ENCODE results near the gene ZNF500. TPM values are rescaled to one million over a fixed set of nuclear protein-coding genes. Genes with fewer than 3 reads are reported as not detected.

Gene ZNF500
- polyA plus RNA-seq, 2 of the 4 experiments (the other 2 are of a cell fraction), result 4.6 to 6.7 TPM

DNA sequence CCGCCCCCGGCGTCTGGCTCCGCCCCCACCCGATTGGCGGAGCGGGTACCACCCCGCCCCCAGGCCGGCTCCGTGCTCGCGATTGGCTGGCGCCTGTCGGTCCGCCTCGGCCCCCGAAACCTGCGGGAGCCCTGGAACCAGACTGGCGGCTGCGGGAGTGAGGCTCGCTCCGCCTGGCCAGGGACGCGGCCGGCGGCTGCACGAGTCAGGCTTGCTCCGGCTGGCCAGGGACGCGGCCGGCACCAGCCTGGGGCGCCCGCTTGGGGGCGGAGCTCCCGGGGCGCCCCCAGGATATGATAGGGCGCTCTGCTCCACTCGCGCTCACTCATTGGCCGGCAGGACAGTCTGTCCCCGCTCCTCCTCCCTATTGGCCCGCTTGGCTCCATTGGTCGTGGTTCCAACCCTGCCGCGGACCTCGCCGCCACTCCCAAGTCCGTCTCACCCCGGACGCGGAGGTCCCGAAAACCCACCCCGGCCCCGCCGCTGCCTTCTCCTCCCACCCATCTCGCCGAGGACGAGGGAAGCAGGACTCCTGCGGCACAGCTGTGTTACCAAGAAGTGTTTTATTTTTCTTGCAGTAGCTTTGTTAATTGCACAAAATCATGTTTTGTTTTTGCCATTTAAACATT is 35.8 kb upstream of the ZNF500 start:
- 3% methylated on average over 30 of the region's 59 CpGs for WGBS (ENCODE audit: missing lambda C conversion rate)
- DNase-seq (ENCODE audit: low read depth in 1 of 2, low spot score in 1 of 2) (peak; percentile 91 to 98), ATAC-seq (peak; percentile 91 to 97), FAIRE-seq (no peak)
- Histone ChIP-seq H3K4me3 (peak overlapping the region; percentile 75), H3K9me3 (no peaks in the 10 kb centered on the region), H3K4me1 (peaks cover 17% of the 10 kb centered on the region), H3K4me2 (peak overlapping the region; percentile 100), H3K27ac (peak overlapping the region; percentile 72 to 94)
- CTCF ChIA-PET, result interaction anchor here (0.8 to 2.7 kb wide), 4 partner anchors 9 to 153 kb away, joined by 3 to 8 read pairs (median 4); no protein-coding TSS in a partner anchor
- POLR2A ChIA-PET, result interaction anchor here (0.5 to 1.5 kb wide), 10 partner anchors 17 to 830 kb away, joined by 3 to 4 read pairs (median 3); partner anchors contain the start of gene DNAAF8
- TF ChIP-seq, protein P1, sequence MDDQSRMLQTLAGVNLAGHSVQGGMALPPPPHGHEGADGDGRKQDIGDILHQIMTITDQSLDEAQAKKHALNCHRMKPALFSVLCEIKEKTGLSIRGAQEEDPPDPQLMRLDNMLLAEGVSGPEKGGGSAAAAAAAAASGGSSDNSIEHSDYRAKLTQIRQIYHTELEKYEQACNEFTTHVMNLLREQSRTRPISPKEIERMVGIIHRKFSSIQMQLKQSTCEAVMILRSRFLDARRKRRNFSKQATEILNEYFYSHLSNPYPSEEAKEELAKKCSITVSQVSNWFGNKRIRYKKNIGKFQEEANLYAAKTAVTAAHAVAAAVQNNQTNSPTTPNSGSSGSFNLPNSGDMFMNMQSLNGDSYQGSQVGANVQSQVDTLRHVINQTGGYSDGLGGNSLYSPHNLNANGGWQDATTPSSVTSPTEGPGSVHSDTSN (IDR thresholded peaks at IDR 0.05), result peak; percentile 95
- TF ChIP-seq EHMT2 (IDR thresholded peaks at IDR 0.05; ENCODE audit: low read depth) (no peak), JUN (IDR thresholded peaks at IDR 0.05) (peak in 1 of 2 experiments; percentile 24; a peak in 2 of 5 replicates), ESRRA (IDR thresholded peaks at IDR 0.05; ENCODE audit: borderline replicate concordance, low read length) (no peak), EP300 (IDR thresholded peaks at IDR 0.05) (no peak), GATA3 (IDR thresholded peaks at IDR 0.05; ENCODE audit: borderline replicate concordance) (0 out of 2 replicates have a peak, but pooled peaks have one; percentile 6)

DNA sequence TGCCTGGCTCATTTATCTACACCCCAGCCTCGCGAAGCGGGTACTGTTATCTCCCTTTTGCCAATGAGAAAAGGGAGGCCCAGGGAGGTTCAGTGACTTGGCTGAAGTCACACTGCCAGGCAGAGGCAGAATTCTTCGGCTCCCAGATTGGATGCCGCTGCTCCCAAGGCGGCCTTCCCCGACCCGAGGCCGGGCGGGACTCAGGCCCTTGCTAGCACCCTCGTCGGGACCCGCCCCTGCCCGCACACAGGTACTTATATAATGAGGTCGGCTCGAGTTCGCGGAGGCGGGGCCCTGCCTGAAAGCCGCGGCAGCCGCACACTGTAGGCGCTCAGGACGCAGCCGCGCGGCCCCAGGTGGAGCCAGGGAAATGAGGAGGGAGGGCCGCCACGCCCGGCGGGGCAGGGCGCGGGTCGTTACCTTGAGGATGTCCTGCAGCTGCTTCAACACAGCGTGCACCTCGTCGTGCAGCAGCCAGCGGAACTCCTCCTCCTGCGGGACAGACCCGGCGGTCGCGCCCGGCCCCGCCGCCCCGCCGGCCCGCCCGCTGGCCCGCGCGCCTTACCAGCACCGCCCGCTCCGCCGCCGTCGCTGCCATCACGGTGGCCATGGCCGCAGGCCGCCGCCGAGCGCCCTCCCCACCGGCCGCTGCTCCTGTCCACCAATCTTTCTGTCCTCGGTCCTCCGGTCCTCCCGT is 35.1 kb upstream of the ZNF500 start, which contains the start of gene ROGDI:
Gene ROGDI, minus strand, starts transcription at position 672 of the 697 bp plus-strand sequence. Its CDS starts 62 bp downstream, at position 610.
- ChIA-PET CTCF (interaction anchor here (0.9 to 2.7 kb wide), 4 partner anchors 9 to 154 kb away, joined by 3 to 8 read pairs (median 6); no protein-coding TSS in a partner anchor), POLR2A (interaction anchor here (0.5 to 1.5 kb wide), 7 partner anchors 17 to 830 kb away, joined by 3 to 4 read pairs (median 3); partner anchors contain the start of gene DNAAF8)
- peak within 1 kb of the TSS; percentile 75 for H3K4me3 ChIP-seq
- peak within 1 kb of the TSS; percentile 72 to 94 for H3K27ac ChIP-seq
- TF ChIP-seq MYC (IDR thresholded peaks at IDR 0.05; ENCODE audit: borderline replicate concordance, low read length) (peak; percentile 36; the same call in 1 of the 2 replicates), FOSB (CRISPR knock-in tag; IDR thresholded peaks at IDR 0.05) (no peak), NPAS2 (CRISPR knock-in tag; IDR thresholded peaks at IDR 0.05; ENCODE audit: borderline replicate concordance) (no peak), ESRRA (IDR thresholded peaks at IDR 0.05; ENCODE audit: borderline replicate concordance, low read length) (no peak), NFE2L2 (conservative IDR thresholded peaks at IDR 0.05; ENCODE audit: low read length) (no peak), CHD2 (IDR thresholded peaks at IDR 0.05; ENCODE audit: low read length, partially characterized antibody) (no peak), MAZ (IDR thresholded peaks at IDR 0.05; ENCODE audit: borderline replicate concordance, low read depth, low read length) (no peak), EP300 (IDR thresholded peaks at IDR 0.05) (no peak), POLR2A (IDR thresholded peaks at IDR 0.05; ENCODE audit: low read length) (peak; percentile 36; the same call in 1 of the 2 replicates), FOSL2 (IDR thresholded peaks at IDR 0.05) (no peak), FOSL2 (CRISPR knock-in tag; IDR thresholded peaks at IDR 0.05) (no peak)
- TF ChIP-seq, protein P2, sequence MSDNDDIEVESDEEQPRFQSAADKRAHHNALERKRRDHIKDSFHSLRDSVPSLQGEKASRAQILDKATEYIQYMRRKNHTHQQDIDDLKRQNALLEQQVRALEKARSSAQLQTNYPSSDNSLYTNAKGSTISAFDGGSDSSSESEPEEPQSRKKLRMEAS (IDR thresholded peaks at IDR 0.05), result peak; percentile 31; the same call in 1 of the 2 replicates
- TF ChIP-seq, protein P3, sequence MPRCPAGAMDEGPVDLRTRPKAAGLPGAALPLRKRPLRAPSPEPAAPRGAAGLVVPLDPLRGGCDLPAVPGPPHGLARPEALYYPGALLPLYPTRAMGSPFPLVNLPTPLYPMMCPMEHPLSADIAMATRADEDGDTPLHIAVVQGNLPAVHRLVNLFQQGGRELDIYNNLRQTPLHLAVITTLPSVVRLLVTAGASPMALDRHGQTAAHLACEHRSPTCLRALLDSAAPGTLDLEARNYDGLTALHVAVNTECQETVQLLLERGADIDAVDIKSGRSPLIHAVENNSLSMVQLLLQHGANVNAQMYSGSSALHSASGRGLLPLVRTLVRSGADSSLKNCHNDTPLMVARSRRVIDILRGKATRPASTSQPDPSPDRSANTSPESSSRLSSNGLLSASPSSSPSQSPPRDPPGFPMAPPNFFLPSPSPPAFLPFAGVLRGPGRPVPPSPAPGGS (IDR thresholded peaks at IDR 0.05), result 0 out of 3 replicates have a peak, but pooled peaks have one; percentile 5
- FAIRE-seq (no peak), ATAC-seq (peak; percentile 64 to 66), DNase-seq (ENCODE audit: low read depth in 1 of 2, low spot score in 1 of 2) (peak; percentile 51 to 74)
- H3K4me1 ChIP-seq, result peaks cover 17% of the 10 kb centered on the region
- no peaks in the 10 kb centered on the region for H3K9me3 ChIP-seq
- WGBS (ENCODE audit: missing lambda C conversion rate), result 7% methylated on average over 14 of the region's 70 CpGs
- peak within 1 kb of the TSS; percentile 100 for H3K4me2 ChIP-seq

All from A549 (cell line).